ENCODE results near the gene OR6C4.
"Not testable (repeated sequence)": the region's sequence is repeated elsewhere in the genome, so short reads cannot be mapped to it uniquely, and the experiment has no call there.

Gene OR6C4

DNA sequence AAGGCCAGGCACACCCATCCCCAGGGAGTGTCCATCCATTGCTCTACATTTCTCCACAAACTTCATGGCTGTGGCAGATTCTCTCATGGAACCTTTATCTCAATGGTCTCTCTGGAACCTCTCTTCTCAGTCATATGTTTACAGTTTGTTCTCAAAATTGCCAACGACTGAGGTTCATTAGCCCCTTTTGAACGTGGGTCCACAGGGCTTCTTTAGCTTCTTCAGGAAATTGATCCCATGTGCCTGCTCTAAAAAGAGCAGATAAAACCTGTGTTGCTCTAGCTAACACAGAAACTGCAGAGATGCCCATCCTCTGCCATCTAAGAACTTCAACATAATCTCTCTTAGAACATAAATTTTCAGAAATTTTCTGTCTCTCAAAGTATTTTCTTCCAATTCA, at the start of gene OR6C4:
Gene OR6C4, plus strand, starts transcription at position 301 of the 400 bp plus-strand sequence. CDS start 1,625 bp downstream, outside the sequence.
- intact Hi-C loops (cut with DNase I) = no loop called here
- DNase-seq = no peak

DNA sequence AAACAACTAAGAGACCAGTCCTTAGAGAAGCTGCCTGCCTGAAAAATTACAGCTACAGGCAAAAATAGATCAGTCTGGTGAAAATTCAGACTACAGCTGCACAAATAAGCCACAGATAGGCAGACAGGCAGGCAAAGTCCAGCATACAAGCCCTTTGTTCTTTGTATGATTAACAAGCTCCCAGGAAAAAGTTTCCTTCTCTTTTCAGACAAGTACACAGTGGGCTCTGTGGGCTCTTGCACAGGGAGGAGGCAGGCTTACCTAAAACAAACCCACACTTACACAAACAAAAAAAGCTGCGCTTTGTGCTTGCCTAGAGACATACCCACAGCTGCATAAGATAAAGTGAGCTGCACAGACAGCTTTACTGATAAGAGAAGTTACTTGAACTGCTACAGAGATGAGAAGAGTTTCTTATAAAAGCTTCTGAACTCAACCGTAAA, 49.6 kb upstream of the OR6C4 start:
- peak in 8 of 42 donors; percentile 9 to 61 (median 24) for DNase-seq
- intact Hi-C loops (cut with DNase I) = no loop called here

DNA sequence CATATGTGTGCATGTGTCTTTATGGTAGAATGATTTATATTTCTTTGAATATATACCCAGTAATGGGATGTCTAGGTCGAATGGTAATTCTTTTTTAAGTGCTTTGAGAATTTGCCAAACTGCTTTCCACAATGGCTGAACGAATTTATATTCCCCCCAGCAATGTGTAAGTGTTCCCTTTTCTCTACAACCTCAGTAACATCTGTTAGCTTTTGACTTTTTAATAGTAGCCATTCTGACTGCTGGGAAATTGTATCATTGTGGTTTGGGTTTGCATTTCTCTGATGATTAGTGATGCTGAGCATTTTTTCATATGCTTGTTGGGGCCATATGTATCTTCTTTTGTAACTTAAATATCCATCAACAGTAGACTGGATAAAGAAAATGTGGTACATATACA, 47.8 kb upstream of the OR6C4 start:
- DNase-seq = no peak
- intact Hi-C loops (cut with DNase I) = no loop called here

DNA sequence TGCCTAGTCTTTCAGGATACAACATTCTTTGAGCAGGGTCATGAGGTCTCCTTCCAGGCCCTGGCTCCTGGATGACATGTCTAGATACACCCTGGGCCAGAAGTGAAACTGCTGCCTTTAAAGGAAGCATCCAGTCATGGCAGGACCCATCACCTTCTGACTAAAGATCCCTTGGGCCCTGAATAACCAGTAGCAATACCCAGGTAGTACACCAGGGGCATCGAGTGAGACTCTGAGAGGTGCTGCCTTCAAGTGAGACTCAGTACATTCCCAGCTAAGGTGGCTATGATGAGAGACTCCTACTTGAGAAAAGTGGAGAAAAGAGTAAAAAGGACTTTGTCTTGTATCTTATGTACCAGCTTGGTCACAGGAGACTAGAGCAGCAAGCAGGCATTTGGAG, 33.7 kb upstream of the OR6C4 start:
- intact Hi-C loops (cut with DNase I) = no loop called here
- DNase-seq = no peak

DNA sequence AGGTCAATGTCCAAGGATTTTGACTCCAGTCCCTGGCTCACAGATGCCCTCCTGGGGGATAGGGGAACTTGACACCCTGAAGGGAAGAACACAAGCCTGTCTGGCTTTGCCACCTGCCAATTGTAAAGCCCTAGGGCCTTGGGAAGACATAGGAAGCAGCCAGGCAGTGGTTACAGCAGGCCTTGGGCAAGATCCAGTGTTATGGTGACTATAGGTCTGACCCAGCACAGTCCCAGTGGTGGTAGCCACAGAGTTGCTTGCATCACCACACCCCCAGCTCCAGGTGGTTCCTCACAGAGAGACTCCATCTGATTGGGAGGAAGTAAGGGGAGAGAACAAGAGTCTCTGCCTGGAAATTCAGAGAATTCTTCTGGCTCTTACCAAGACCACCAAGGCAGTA, 33.0 kb upstream of the OR6C4 start:
- DNase-seq = no peak
- intact Hi-C loops (cut with DNase I) = no loop called here

DNA sequence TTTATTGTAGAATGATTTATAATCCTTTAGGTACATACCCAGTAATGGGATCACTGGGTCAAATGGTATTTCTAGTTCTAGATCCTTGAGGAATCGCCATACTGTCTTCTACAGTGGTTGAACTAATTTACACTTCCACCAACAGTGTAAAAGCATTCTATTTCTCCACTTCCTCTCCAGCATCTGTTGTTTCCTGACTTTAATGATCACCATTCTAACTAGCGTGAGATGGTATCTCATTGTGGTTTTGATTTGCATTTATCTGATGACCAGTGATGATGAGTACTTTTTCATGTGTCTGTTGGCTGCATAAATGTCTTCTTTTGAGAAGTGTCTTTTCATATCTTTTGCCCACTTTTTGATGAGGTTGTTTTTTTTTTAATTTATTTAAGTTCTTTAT, 1.2 kb upstream of the OR6C4 start:
- intact Hi-C loops (cut with DNase I); DNase-seq: not testable (repeated sequence)

DNA sequence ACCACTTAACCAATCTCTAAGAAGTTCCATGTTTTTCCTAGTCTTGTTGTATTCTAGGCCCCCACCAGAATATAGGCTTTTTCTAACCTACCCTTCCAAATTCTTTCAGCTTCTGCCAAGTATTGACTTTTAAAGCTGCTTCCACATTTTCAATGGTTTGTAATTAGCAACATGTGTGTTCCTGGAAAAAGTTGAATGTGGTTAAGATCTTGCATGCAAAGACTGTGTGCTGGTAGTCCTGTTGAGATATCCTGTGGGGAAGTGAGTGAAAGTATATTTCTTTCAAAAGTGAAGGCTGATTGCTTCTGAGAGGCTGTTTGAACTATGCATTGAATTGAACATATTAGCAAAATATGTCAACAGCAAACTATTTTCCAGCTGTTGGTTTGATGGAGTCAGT, 646 bp upstream of the OR6C4 start:
- no peak for DNase-seq
- intact Hi-C loops (cut with DNase I) = no loop called here

DNA sequence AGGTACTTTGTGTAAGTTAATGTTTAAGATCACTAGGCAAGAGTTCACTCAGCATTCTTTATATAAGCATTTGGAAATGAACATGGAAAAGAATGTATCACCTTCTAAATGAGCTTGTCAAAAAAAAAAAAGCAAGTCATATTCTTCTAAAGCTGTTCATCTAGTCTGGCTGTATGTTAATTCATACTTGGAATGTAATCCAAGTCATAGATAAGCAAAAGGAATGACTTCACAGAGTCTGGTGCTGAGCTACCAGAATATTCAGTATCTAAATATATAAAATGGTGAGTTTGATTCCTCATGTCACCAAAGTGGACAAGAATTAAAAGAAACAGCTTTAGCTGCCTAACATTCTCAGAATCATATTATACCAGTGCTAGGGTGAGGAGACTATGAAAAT, 4.9 kb downstream of the OR6C4 start:
- no peak for DNase-seq
- intact Hi-C loops (cut with DNase I) = no loop called here

DNA sequence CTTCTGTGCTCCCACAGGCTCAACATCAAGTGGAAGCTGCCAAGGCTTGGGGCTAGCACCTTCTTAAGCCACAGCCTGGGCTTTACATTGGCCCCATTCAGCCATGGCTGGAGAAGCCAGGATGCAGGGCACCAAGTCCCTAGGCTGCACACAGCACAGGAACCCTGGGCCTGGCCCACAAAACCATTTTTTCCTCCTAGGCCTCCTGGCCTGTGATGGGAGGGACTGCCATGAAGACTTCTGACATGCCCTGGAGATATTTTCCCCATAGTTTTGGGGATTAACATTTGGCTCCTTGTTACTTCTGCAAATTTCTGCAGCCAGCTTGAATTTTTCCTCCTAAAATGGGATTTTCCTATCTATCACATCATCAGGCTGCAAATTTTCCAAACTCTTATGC, 20.7 kb downstream of the OR6C4 start:
- intact Hi-C loops (cut with DNase I); DNase-seq: not testable (repeated sequence)

DNA sequence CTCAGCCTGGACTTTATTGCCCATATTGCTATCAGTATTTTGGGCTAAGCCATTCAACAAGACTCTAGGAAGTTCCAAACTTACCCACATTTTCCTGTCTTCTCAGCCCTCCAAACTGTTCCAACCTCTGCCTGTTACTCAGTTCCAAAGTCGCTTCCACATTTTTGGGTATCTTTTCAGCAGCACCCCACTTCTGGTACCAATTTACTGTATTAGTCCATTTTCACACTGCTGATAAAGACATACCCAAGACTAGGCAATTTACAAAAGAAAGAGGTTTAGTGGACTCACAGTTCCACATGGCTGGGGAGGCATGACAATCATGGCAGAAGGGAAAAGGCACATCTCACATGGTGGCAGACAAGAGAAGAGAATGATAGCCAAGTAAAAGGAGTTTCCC, 21.3 kb downstream of the OR6C4 start:
- intact Hi-C loops (cut with DNase I); DNase-seq: not testable (repeated sequence)

DNA sequence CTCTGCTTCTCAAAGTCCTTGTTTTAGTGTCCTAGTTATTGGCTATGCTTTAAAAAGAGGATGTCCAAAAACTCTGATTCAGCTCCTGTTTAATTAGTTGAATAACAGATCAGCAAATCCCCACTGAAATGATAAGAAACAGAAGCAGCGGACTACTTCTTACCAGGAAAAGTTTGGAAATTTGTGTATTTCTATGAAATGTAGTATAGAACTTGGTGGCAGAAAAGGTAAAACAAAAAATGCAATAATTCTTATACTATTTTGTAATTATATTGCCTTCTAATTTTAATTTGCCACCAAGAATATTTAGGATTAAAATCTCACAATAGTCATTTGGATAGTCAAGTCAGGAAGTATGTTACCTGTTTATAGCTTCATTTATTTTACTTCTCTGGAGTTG, 22.8 kb downstream of the OR6C4 start, which contains the start of gene OR2AP1:
Gene OR2AP1, plus strand, starts transcription at position 301 of the 400 bp plus-strand sequence. CDS start 1,947 bp downstream, outside the sequence.
- intact Hi-C loops (cut with DNase I) = no loop called here
- no peak for DNase-seq

DNA sequence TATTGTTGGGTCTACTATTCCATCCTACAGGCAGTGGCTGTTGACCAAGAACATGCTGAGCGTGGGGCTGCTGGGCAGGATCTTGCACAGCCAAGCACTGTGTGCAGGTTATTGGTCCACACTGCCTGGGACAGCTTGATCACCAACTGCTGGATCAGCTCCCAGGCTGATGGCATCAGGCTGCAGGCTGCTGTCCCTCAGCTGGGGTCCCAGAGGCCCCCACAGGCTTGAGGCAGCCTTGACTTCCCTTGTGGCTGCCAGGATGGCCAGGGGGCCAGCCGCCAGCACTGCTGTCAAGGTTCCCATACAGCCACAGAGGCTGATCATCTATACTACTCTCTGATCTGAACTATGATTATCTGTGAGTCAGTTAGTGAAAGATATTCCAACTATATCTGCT, 32.7 kb downstream of the OR6C4 start:
- intact Hi-C loops (cut with DNase I) = no loop called here
- no peak for DNase-seq

DNA sequence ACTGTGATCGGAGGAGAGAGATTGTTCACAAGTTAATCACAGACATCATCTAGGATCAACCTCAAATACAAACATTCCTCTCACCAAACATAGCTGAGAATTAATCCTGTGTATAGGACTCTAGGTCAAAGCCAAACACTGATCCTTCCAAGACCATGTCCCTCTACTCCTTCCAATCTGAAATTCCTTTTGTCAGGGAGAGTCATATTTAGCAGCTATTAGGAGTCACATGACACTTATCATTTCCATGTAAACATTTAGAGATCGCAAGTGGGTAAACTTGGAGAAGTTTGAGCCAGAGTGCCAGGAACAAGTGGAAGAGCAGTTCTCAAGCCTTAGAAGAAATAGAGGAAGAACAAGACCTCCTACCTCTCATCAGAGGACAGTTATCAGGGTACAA, 36.4 kb downstream of the OR6C4 start:
- intact Hi-C loops (cut with DNase I) = no loop called here
- DNase-seq = no peak

DNA sequence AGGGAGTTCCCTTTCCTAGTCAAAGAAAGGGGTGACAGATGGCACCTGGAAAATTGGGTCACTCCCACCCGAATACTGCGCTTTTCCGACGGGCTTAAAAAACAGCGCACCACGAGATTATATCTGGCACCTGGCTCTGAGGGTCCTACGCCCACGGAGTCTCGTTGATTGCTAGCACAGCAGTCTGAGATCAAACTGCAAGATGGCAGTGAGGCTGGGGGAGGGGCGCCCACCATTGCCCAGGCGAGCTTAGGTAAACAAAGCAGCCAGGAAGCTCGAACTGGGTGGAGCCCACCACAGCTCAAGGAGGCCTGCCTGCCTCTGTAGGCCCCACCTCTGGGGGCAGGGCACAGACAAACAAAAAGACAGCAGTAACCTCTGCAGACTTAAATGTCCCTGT, 40.8 kb downstream of the OR6C4 start:
- intact Hi-C loops (cut with DNase I) = not testable (repeated sequence)

More for the DNA sequence above, 40.8 kb downstream of the OR6C4 start:
- not testable (repeated sequence) for DNase-seq

Data from head of caudate nucleus (tissue), 42 donors.